Right hindlimb (tissue), 1 donor: ENCODE results near the gene VKORC1L1.
"Not testable (repeated sequence)": the region's sequence is repeated elsewhere in the genome, so short reads cannot be mapped to it uniquely, and the experiment has no call there.

Experiments
- DNase-seq: peaks from one replicate; pipeline ENCODE4 v3.0.0-alpha.2; 2018

The VKORC1L1 gene

GRCh38 chr7:65888434-65889156 lies 15.7 kb downstream of the VKORC1L1 start:
- DNase-seq: not testable (repeated sequence)

- DNase-seq: not testable (repeated sequence)
These were observed 16.8 kb downstream of the VKORC1L1 start for GRCh38 chr7:65889722-65890121.

DNA sequence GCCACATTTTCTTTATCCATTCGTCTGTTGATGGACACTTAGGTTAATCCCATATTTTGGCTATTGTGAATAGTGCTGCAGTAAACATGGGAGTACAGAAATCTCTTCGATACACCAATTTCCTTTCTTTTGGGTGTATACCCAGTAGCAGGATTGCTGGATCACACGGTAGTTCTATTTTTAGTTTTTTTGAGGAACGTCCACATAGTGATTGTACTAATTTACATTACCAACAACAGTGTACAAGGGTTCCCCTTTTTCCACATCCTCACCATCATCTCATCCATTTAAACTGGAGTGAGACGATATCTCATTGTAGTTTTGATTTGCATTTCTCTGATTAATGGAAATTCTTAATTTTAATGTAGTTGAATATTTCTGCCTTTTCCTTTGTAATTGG lies 19.3 kb downstream of the VKORC1L1 start:
- DNase-seq: no peak

- DNase-seq: no peak
These were observed 20.0 kb downstream of the VKORC1L1 start for GRCh38 chr7:65892835-65893234.

DNA sequence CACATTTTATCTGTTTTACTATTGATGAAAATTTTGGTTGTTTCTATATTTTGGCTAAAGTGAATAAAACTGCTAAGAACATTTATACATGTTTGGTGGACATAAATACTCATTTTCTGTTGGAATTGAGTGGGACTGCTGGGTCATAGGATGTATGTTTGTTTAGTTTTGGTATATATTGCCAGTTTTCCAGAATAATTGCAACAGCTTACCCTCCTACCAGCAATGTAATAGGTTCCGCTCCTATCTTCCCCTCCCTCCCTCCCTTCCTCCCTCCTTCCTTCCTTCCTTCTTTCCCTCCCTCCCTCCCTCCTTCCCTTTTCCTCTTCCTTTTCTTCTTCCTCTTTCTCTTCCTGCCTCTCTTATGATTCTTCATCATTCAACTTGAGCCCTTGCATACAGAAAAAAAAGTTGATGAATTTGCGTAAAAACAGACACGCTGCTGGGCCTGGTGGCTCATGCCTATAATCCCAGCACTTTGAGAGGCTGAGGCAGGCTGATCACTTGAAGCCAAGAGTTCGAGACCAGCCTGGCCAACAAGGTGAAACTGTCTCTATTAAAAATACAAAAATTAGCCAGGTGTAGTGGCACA lies 23.5 kb downstream of the VKORC1L1 start:
- DNase-seq: no peak

GRCh38 chr7:65897289-65897688 lies 24.4 kb downstream of the VKORC1L1 start:
- not testable (repeated sequence) for DNase-seq

- not testable (repeated sequence) for DNase-seq
These were observed 26.0 kb downstream of the VKORC1L1 start for GRCh38 chr7:65898677-65899447.

DNA sequence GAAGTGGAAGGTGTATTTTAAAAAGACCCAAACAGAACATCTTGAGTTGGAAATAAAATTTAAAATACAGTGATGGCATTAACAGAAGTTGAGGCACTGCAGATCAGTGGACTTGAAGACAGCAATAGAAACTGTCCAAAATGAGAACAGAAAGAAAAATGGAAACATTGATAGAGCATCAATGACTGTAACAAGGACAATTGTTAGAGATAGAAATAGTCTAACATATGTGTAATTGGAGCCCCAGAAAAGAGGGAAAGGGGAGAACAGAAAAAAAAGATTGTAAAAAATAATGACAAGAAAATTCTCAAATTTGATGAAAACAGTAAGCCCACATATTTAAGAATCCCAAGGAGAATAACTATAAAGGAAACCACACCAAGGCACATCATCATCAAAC lies 29.4 kb downstream of the VKORC1L1 start:
- no peak for DNase-seq

DNA sequence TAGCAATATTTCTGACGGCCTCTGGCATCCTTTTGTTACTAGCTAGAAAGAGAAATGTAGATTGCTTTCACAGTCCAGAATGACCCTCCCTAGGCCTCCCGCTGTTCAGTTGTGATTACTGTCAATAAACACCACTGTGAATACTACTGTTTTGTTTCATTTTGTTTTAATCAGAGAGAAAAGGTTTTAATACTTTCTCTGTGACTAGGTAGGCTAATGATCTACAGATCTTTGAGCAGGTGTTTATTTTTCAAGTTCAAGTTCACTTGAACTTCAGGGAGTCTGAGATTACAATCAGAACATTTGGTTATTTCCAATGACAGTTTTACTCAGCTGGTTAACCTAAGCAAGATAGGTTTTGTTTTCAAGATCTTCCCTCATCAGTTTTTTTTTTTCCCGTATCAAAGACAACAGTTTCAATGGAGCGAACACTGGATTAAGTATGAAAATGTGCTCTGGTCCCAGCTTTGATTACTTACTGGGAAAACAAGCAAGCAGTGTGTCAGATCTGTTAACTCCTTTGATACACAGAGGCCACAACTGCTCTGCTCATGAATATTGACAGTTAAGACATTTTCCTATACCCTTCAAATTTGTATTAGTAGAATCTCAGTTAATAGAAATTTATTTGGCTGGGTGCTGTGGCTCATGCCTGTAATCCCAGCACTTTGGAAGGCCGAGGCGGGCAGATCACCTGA lies 34.8 kb downstream of the VKORC1L1 start:
- DNase-seq: no peak

GRCh38 chr7:65910237-65910636 lies 37.4 kb downstream of the VKORC1L1 start:
- DNase-seq: no peak

DNA sequence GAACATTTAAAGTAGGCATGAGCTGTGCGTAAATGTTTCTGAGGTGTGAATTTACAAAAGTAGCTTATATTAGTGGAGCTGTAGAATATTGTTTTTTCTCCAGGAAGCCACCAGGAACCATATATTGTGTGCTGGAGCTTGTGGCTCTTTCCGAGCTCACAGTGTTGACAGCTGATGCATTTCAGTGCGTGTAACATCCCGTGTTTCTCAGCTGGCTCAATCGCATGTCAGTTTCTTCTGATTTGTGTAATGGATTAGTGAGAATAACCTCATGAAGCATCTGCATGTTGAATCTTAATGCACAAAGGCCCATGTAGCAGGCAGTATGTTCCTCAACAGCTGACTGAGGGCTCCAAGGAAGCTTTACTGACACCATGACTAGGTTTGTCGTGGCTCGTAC lies 39.4 kb downstream of the VKORC1L1 start:
- DNase-seq: no peak

- no peak for DNase-seq
These were observed 43.2 kb downstream of the VKORC1L1 start for GRCh38 chr7:65915921-65916657.

- DNase-seq: no peak
These were observed 50.4 kb downstream of the VKORC1L1 start for GRCh38 chr7:65923316-65923715.

- DNase-seq: no peak
These were observed 51.3 kb downstream of the VKORC1L1 start for GRCh38 chr7:65924193-65924592.

DNA sequence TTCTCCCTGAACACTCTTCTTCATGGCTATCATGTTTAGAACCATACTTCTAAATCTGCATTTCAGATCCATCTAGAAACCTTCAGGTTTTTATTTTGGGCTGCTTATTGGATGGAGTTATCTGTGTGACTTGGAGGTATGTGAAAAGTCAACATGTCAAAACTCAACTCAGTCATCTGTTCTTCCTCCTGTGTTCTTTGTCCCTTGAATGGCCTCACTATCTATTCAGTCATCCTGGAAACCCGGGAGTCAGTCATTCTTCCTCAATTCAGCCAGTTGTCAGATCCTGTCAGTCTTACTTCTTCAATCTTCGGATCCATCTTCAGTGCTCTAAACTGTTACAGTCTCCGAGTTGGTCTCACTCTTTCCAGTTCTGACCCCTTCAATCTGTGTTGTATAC lies 52.2 kb downstream of the VKORC1L1 start:
- DNase-seq: no peak

- no peak for DNase-seq
These were observed 53.7 kb downstream of the VKORC1L1 start for GRCh38 chr7:65926588-65926987.

GRCh38 chr7:65927489-65928448 lies 54.9 kb downstream of the VKORC1L1 start:
- no peak for DNase-seq

GRCh38 chr7:65931685-65932084 lies 58.8 kb downstream of the VKORC1L1 start:
- no peak for DNase-seq

DNA sequence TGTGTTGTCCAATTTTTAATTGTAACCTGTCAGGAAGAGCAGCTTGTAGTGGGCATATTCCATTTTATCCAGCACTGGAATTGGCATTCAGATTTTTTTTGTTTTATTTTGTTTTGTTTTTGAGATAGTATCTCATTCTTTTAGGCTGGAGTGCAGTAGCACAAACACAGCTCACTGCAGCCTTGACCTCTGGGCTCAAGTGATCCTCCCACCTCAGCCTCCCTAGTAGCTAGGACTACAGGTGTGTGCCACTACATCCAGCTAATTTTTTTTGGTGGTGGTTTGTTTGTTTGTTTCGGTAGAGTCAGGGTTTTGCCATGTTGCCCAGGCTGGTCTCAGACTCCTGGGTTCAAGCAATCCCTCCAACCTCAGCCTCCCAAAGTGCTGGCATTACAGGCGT lies 64.4 kb downstream of the VKORC1L1 start:
- DNase-seq: no peak

- no peak for DNase-seq
These were observed 65.5 kb downstream of the VKORC1L1 start for GRCh38 chr7:65938336-65938895.

- DNase-seq: not testable (repeated sequence)
These were observed 72.9 kb downstream of the VKORC1L1 start for GRCh38 chr7:65945787-65946186.
